Hepatocyte (in vitro differentiated cells): Measurements from ENCODE around the gene DPP10. TPM values are rescaled to one million over a fixed set of nuclear protein-coding genes. Genes with fewer than 3 reads are reported as not detected.

Experiments
- DNase-seq: peaks from one replicate; pipeline ENCODE4 v3.0.0-alpha.2; 2016; ENCODE audit warnings: low spot score
- H2AFZ ChIP-seq: fragments of 200-600 bp; sonication (generic); 2 replicates; pipeline ENCODE4 v1.6.0; 2016; ENCODE audit warnings: antibody characterized with exemption, mild to moderate bottlenecking
- H3K27ac ChIP-seq: fragments of 200-600 bp; sonication (generic); 2 replicates; pipeline ENCODE4 v1.5.1; 2016; ENCODE audit warnings: mild to moderate bottlenecking
- H3K27me3 ChIP-seq: fragments of 200-600 bp; sonication (generic); 2 replicates; pipeline ENCODE4 v1.6.1; 2016
- H3K36me3 ChIP-seq: fragments of 200-600 bp; sonication (generic); replicated peaks from 2 replicates; pipeline ENCODE4 v1.5.1; 2016; ENCODE audit warnings: low read depth; ENCODE audit not compliant: insufficient read depth
- H3K4me1 ChIP-seq: fragments of 200-600 bp; sonication (generic); 2 replicates; pipeline ENCODE4 v1.5.1; 2016; ENCODE audit warnings: mild to moderate bottlenecking, moderate library complexity; ENCODE audit not compliant: insufficient read depth
- H3K4me2 ChIP-seq: fragments of 200-600 bp; sonication (generic); 2 replicates; pipeline ENCODE4 v1.6.0; 2016
- H3K4me3 ChIP-seq: fragments of 200-600 bp; sonication (generic); 2 replicates; pipeline ENCODE4 v1.5.1; 2016; ENCODE audit warnings: mild to moderate bottlenecking
- H3K79me2 ChIP-seq: fragments of 200-600 bp; sonication (generic); 2 replicates; pipeline ENCODE4 v1.6.0; 2017; ENCODE audit warnings: mild to moderate bottlenecking
- H3K9me2 ChIP-seq: fragments of 200-600 bp; sonication (generic); replicated peaks from 2 replicates; pipeline ENCODE4 v1.6.0; 2017; ENCODE audit warnings: mild to moderate bottlenecking; ENCODE audit not compliant: insufficient read depth
- H3K9me3 ChIP-seq: fragments of 200-600 bp; sonication (generic); 2 replicates; pipeline ENCODE4 v1.5.1; 2016; ENCODE audit warnings: low read depth, mild to moderate bottlenecking
- H4K20me1 ChIP-seq: fragments of 200-600 bp; sonication (generic); 2 replicates; pipeline ENCODE4 v1.6.0; 2016; ENCODE audit warnings: mild to moderate bottlenecking; ENCODE audit not compliant: insufficient read depth, poor library complexity, severe bottlenecking
- CTCF ChIP-seq: fragments of 200-600 bp; sonication (generic); IDR thresholded peaks from 2 replicates; pipeline ENCODE4 v1.5.1; 2016; ENCODE audit warnings: antibody characterized with exemption, mild to moderate bottlenecking; ENCODE audit not compliant: poor library complexity
- EZH2 ChIP-seq: fragments of 200-600 bp; sonication (generic); IDR thresholded peaks from 2 replicates; pipeline ENCODE4 v1.6.1; 2016; ENCODE audit warnings: antibody characterized with exemption, mild to moderate bottlenecking, borderline replicate concordance
- EZH2phosphoT487 ChIP-seq: fragments of 200-600 bp; sonication (generic); IDR thresholded peaks from one replicate; pipeline ENCODE4 v1.6.1; 2018; ENCODE audit warnings: antibody characterized with exemption, mild to moderate bottlenecking, low read depth, moderate library complexity; ENCODE audit not compliant: unreplicated experiment, severe bottlenecking
- WGBS: methylation state at CpG from one replicate; pipeline ENCODE4 v1.1.6; 2016; ENCODE audit warnings: low lambda C conversion rate; ENCODE audit errors: missing lambda C conversion rate; 5-methylcytosine and 5-hydroxymethylcytosine counted together
- polyA plus RNA-seq: library from polyadenylated mRNA; unstranded; fragments of >200 nt; fragmentation: Nextera tagmentation; extraction: Ambion mirVana; gene quantifications from 2 replicates; pipeline ENCODE4 v1.2.1, GENCODE V29; 2016
- small RNA-seq: library from RNA; depleted of rRNA; stranded (forward); fragments of <200 nt; gene quantifications from one replicate; pipeline ENCODE3, GENCODE V24; 2014
- total RNA-seq: library from RNA; depleted of rRNA; stranded (reverse); fragments of >200 nt; gene quantifications from 2 replicates; pipeline ENCODE4 v1.2.3, GENCODE V29; 2014

The DPP10 gene
- total and polyA plus RNA-seq, 2 experiments from 2014 or later, result 5.0 to 15.7 TPM

GRCh38 chr2:115874427-115874826 lies 1432.0 kb downstream of the DPP10 start:
- H2AFZ ChIP-seq, result no peak overlapping the region
- H3K9me3 ChIP-seq, result no peaks in the 10 kb centered on the region
- H3K27me3 ChIP-seq, result no peaks in the 10 kb centered on the region
- DNase-seq, result no peak
- H3K27ac ChIP-seq, result no peak overlapping the region
- no peaks in the 10 kb centered on the region for H3K9me2 ChIP-seq
- H3K4me3 ChIP-seq, result no peak overlapping the region
- TF ChIP-seq EZH2 (no peak), CTCF (no peak), EZH2phosphoT487 (no peak)
- no peaks in the 10 kb centered on the region for H3K4me1 ChIP-seq
- H4K20me1 ChIP-seq, result no peaks in the 10 kb centered on the region
- no peaks in the 10 kb centered on the region for H3K36me3 ChIP-seq
- no peak overlapping the region for H3K4me2 ChIP-seq
- 83% methylated on average over 3 of the region's 3 CpGs for WGBS
- H3K79me2 ChIP-seq, result no peaks in the 10 kb centered on the region

- no peaks in the 10 kb centered on the region for H3K27me3 ChIP-seq
- no peaks in the 10 kb centered on the region for H3K9me3 ChIP-seq
- no peaks in the 10 kb centered on the region for H3K79me2 ChIP-seq
- no peaks in the 10 kb centered on the region for H4K20me1 ChIP-seq
- H3K4me1 ChIP-seq, result no peaks in the 10 kb centered on the region
- no peak overlapping the region for H3K27ac ChIP-seq
- WGBS, result 90% methylated on average over 1 of the region's 1 CpG
- TF ChIP-seq EZH2phosphoT487, result no peak
- no peak for TF ChIP-seq EZH2
- TF ChIP-seq CTCF, result peak; percentile 4
- no peaks in the 10 kb centered on the region for H3K9me2 ChIP-seq
- H3K4me3 ChIP-seq, result no peak overlapping the region
- H2AFZ ChIP-seq, result no peak overlapping the region
- no peak overlapping the region for H3K4me2 ChIP-seq
- DNase-seq, result no peak
- H3K36me3 ChIP-seq, result no peaks in the 10 kb centered on the region
Observed at GRCh38 chr2:115880558-115880957, 1438.1 kb downstream of the DPP10 start.

GRCh38 chr2:115887209-115887776 lies 1444.9 kb downstream of the DPP10 start:
- Histone ChIP-seq H3K4me2 (no peak overlapping the region), H3K27ac (no peak overlapping the region), H3K4me3 (no peak overlapping the region), H3K9me3 (no peaks in the 10 kb centered on the region), H3K4me1 (no peaks in the 10 kb centered on the region), H3K9me2 (no peaks in the 10 kb centered on the region), H3K79me2 (no peaks in the 10 kb centered on the region), H3K36me3 (no peaks in the 10 kb centered on the region), H4K20me1 (no peaks in the 10 kb centered on the region), H2AFZ (no peak overlapping the region), H3K27me3 (no peaks in the 10 kb centered on the region)
- WGBS, result 80% methylated on average over 1 of the region's 1 CpG
- no peak for DNase-seq
- TF ChIP-seq CTCF (no peak), EZH2phosphoT487 (no peak), EZH2 (no peak)

Small RNA genes lying within 50 kb of the gene (small RNA-seq; reads per million reads assigned to genes)
- gene RNU2-41P, result not detected
